Stomach (tissue), 9 donors: ENCODE measurements around the gene PIK3C2B. TPM values are rescaled to one million over a fixed set of nuclear protein-coding genes. Genes with fewer than 3 reads are reported as not detected.
"Not testable (repeated sequence)": the region's sequence is repeated elsewhere in the genome, so short reads cannot be mapped to it uniquely, and the experiment has no call there.

Experiments used
- DNase-seq, 2 donors: peaks; one replicate each; pipeline versions ENCODE4 v3.0.0 to v3.0.0-alpha.2; 2013 to 2019
- H3K27ac ChIP-seq, 5 donors: fragments of 200-600 bp in 4 of 5; sonication (generic) in 4 of 5; one replicate each; pipeline ENCODE4 v1.5.1; 2013 to 2019; ENCODE audit warnings: mild to moderate bottlenecking in 1 of 5, moderate library complexity in 1 of 5
- H3K27me3 ChIP-seq, 3 donors: fragments of 200-600 bp; sonication (generic); one replicate each; pipeline ENCODE4 v1.5.1; 2017 to 2019; ENCODE audit warnings: mixed run types in 1 of 3
- H3K36me3 ChIP-seq, 4 donors: fragments of 200-600 bp; sonication (generic); 1 replicate in 3 of 4; 2 replicates in 1 of 4; pipeline ENCODE4 v1.5.1; 2016 to 2019
- H3K4me1 ChIP-seq, 4 donors: fragments of 200-600 bp; sonication (generic); one replicate each; pipeline ENCODE4 v1.5.1; 2016 to 2019
- H3K4me3 ChIP-seq, 4 donors: fragments of 200-600 bp; sonication (generic) in 3 of 4; one replicate each; pipeline ENCODE4 v1.5.1; 2016 to 2019; ENCODE audit warnings: mild to moderate bottlenecking in 1 of 4
- H3K9me3 ChIP-seq, 4 donors: fragments of 200-600 bp; sonication (generic); one replicate each; pipeline ENCODE4 v1.5.1; 2016 to 2019
- EP300 ChIP-seq: sonication (generic); formaldehyde crosslinking; IDR thresholded peaks from one replicate; pipeline ENCODE4 v1.6.1; 2017; ENCODE audit warnings: antibody characterized with exemption
- POLR2A ChIP-seq, 4 donors: fragments of 450-650 bp; IDR thresholded peaks; one replicate each; pipeline ENCODE4 v1.6.1; 2016; ENCODE audit warnings: antibody characterized with exemption in 4 of 4, control low read depth in 2 of 4, mild to moderate bottlenecking in 1 of 4, moderate library complexity in 1 of 4
- POLR2AphosphoS5 ChIP-seq, 3 donors: sonication (generic); formaldehyde crosslinking; IDR thresholded peaks; one replicate each; pipeline ENCODE4 v1.6.1; 2016; ENCODE audit warnings: antibody characterized with exemption in 3 of 3
- WGBS, 5 donors: extraction: QIAGEN DNeasy Blood & Tissue Kit in 3 of 5; methylation state at CpG; one replicate each; pipeline versions ENCODE4 v1.1.5 to v1.1.7; 2013 to 2018; 5-methylcytosine and 5-hydroxymethylcytosine counted together
- intact Hi-C: fragments of 100-400 bp; cut with DNase I; formaldehyde crosslinking; loops from one replicate; pipeline ENCODE4 v1.15.1; 2023; ENCODE audit warnings: low total_unique reads
- polyA plus RNA-seq, 3 donors: library from polyadenylated mRNA; stranded (reverse); fragments of 200-250 nt; gene quantifications; one replicate each; pipeline ENCODE4 v1.2.3, GENCODE V29; 2013
- total RNA-seq, 5 donors: library from RNA; depleted of rRNA; stranded (reverse); fragments of >200 nt; gene quantifications; one replicate each; pipeline versions ENCODE4 v1.1.0 to v1.2.3, GENCODE V29; 2014 to 2016
- TF ChIP-seq, protein P1 (sequence below), 7 experiments: fragments of 450-650 bp in 4 of 7; fragments of 200-600 bp in 3 of 7; sonication (generic) in 3 of 7; IDR thresholded peaks; one replicate each; pipeline ENCODE4 v1.5.1; 2016 to 2019; ENCODE audit warnings: antibody characterized with exemption in 7 of 7, control low read depth in 2 of 7, mild to moderate bottlenecking in 1 of 7
- donor health status: healthy with polysubstance abuse.
- donor health status: Bipolar disorder and iron deficiency.
- donor health status: healthy.

Gene PIK3C2B
- total and polyA plus RNA-seq, 8 donors = 4.1 to 129 (median 22.8) TPM

- no peak for DNase-seq
- TF ChIP-seq, protein P1, sequence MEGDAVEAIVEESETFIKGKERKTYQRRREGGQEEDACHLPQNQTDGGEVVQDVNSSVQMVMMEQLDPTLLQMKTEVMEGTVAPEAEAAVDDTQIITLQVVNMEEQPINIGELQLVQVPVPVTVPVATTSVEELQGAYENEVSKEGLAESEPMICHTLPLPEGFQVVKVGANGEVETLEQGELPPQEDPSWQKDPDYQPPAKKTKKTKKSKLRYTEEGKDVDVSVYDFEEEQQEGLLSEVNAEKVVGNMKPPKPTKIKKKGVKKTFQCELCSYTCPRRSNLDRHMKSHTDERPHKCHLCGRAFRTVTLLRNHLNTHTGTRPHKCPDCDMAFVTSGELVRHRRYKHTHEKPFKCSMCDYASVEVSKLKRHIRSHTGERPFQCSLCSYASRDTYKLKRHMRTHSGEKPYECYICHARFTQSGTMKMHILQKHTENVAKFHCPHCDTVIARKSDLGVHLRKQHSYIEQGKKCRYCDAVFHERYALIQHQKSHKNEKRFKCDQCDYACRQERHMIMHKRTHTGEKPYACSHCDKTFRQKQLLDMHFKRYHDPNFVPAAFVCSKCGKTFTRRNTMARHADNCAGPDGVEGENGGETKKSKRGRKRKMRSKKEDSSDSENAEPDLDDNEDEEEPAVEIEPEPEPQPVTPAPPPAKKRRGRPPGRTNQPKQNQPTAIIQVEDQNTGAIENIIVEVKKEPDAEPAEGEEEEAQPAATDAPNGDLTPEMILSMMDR (IDR thresholded peaks at IDR 0.05) = no peak
- TF ChIP-seq POLR2A (IDR thresholded peaks at IDR 0.05) = no peak
- no peak for TF ChIP-seq EP300
- no peak for TF ChIP-seq POLR2AphosphoS5 (IDR thresholded peaks at IDR 0.05)
- WGBS, 5 donors = 79 to 93% (median 88%) methylated on average over 5 of the region's 5 CpGs
- no peak overlapping the region for H3K4me3 ChIP-seq
- peaks cover 0 to 6% (median 0%) of the 10 kb centered on the region in 4 donors for H3K9me3 ChIP-seq
- peaks cover 66 to 98% (median 88%) of the 10 kb centered on the region in 4 donors for H3K36me3 ChIP-seq
- no peak overlapping the region for H3K27ac ChIP-seq
- H3K27me3 ChIP-seq = no peaks in the 10 kb centered on the region
- intact Hi-C loops = no loop called here
- peaks cover 0 to 30% (median 10%) of the 10 kb centered on the region in 4 donors for H3K4me1 ChIP-seq
Measured at GRCh38 chr1:204528241-204528640, 33.6 kb upstream of the PIK3C2B start.

- peaks cover 0 to 10% (median 0%) of the 10 kb centered on the region in 4 donors for H3K9me3 ChIP-seq
- TF ChIP-seq, protein P1 (IDR thresholded peaks at IDR 0.05) = no peak
- no peak for TF ChIP-seq POLR2A (IDR thresholded peaks at IDR 0.05)
- intact Hi-C loops = no loop called here
- 59 to 76% (median 69%) methylated on average over 3 of the region's 3 CpGs for WGBS, 5 donors
- no peak for DNase-seq
- H3K4me1 ChIP-seq = peaks cover 0 to 43% (median 22%) of the 10 kb centered on the region in 4 donors
- no peak overlapping the region for H3K4me3 ChIP-seq
- no peaks in the 10 kb centered on the region for H3K27me3 ChIP-seq
- no peak overlapping the region for H3K27ac ChIP-seq
- peaks cover 45 to 72% (median 58%) of the 10 kb centered on the region in 4 donors for H3K36me3 ChIP-seq
Measured at GRCh38 chr1:204524986-204525385, 30.4 kb upstream of the PIK3C2B start.

GRCh38 chr1:204523605-204524215, 29.1 kb upstream of the PIK3C2B start:
- no peak overlapping the region for H3K27ac ChIP-seq
- no peak overlapping the region for H3K4me3 ChIP-seq
- no peak for DNase-seq
- whole genome bisulfite sequencing, 5 donors = 88 to 92% (median 91%) methylated on average over 9 of the region's 9 CpGs
- H3K9me3 ChIP-seq = peaks cover 0 to 10% (median 0%) of the 10 kb centered on the region in 4 donors
- peaks cover 8 to 56% (median 27%) of the 10 kb centered on the region in 4 donors for H3K4me1 ChIP-seq
- no peak for TF ChIP-seq POLR2AphosphoS5 (IDR thresholded peaks at IDR 0.05)
- TF ChIP-seq, protein P1 (IDR thresholded peaks at IDR 0.05) = no peak
- no peak for TF ChIP-seq POLR2A (IDR thresholded peaks at IDR 0.05)
- TF ChIP-seq EP300 = no peak
- peaks cover 33 to 68% (median 49%) of the 10 kb centered on the region in 4 donors for H3K36me3 ChIP-seq
- H3K27me3 ChIP-seq = no peaks in the 10 kb centered on the region
- intact Hi-C loops = no loop called here

DNA sequence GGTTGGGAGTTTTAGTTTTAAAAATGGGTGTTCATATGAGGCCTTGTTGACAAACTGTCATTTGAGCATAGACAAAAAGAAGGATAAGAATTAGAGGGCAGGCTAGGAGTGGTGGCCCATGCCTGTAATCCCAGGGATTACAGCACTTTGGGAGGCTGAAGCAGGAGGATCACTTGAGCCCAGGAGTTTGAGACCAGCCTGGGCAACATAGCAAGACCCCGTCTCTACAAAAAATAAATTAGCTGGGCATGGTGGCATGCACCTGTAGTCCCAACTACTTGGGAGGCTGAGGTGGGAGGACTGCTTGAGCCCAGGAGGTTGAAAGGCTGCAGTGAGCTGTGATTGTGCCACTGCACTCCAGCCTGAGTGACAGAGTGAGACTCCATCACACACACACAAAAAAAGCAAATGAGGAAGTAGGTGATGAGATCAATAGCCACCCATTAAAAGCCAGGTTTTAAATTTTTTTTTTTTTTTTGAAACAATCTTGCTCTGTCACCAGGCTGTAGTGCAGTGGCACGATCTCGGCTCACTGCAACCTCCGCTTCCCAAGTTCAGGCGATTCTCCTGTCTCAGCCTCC, 27.4 kb upstream of the PIK3C2B start:
- DNase-seq, H3K27me3 ChIP-seq, H3K9me3 ChIP-seq, intact Hi-C loops, H3K4me3 ChIP-seq: not testable (repeated sequence)
- WGBS, 5 donors = 70 to 92% (median 86%) methylated on average over 5 of the region's 5 CpGs
- Histone ChIP-seq H3K4me1 (peaks cover 24 to 73% (median 44%) of the 10 kb centered on the region in 4 donors), H3K27ac (peak overlapping the region in 1 of 5 donors; percentile 67), H3K36me3 (peaks cover 20 to 60% (median 36%) of the 10 kb centered on the region in 4 donors)
